Uterus (tissue), 4 donors: ENCODE results near the gene ZBTB20. TPM values are rescaled to one million over a fixed set of nuclear protein-coding genes. Genes with fewer than 3 reads are reported as not detected.
A peak's percentile ranks its signal among the peaks of the same experiment; 100 is the strongest.

Experiments used
- DNase-seq, 2 donors: peaks; one replicate each; pipeline ENCODE4 v3.0.0-alpha.2; 2019 to 2020
- H3K27ac ChIP-seq, 2 donors: fragments of 200-600 bp; sonication (generic); 1 replicate in 1 of 2; 2 replicates in 1 of 2; pipeline ENCODE4 v1.5.1; 2016 to 2018
- H3K27me3 ChIP-seq, 2 donors: fragments of 200-600 bp; sonication (generic); one replicate each; pipeline ENCODE4 v1.5.1; 2018 to 2019; ENCODE audit warnings: control low read depth in 1 of 2
- H3K36me3 ChIP-seq, 2 donors: fragments of 200-600 bp; sonication (generic); one replicate each; pipeline ENCODE4 v1.5.1; 2019; ENCODE audit warnings: control low read depth in 1 of 2
- H3K4me1 ChIP-seq, 2 donors: fragments of 200-600 bp; sonication (generic); one replicate each; pipeline ENCODE4 v1.5.1; 2018 to 2019; ENCODE audit warnings: control low read depth in 1 of 2
- H3K4me3 ChIP-seq, 2 donors: fragments of 200-600 bp; sonication (generic); 1 replicate in 1 of 2; 2 replicates in 1 of 2; pipeline ENCODE4 v1.5.1; 2018 to 2019; ENCODE audit warnings: mild to moderate bottlenecking in 1 of 2
- H3K9me3 ChIP-seq, 2 donors: fragments of 200-600 bp; sonication (generic); one replicate each; pipeline ENCODE4 v1.5.1; 2019; ENCODE audit warnings: control low read depth in 1 of 2
- CTCF ChIP-seq, 4 experiments: fragments of 200-600 bp in 2 of 4; fragments of 450-650 bp in 2 of 4; sonication (generic) in 2 of 4; IDR thresholded peaks; one replicate each; pipeline ENCODE4 v1.5.1; 2016 to 2019; ENCODE audit warnings: antibody characterized with exemption in 4 of 4, mild to moderate bottlenecking in 2 of 4, moderate library complexity in 1 of 4
- POLR2A ChIP-seq, 2 donors: fragments of 450-650 bp; IDR thresholded peaks; one replicate each; pipeline ENCODE4 v1.6.1; 2016; ENCODE audit warnings: antibody characterized with exemption in 2 of 2, mild to moderate bottlenecking in 1 of 2, moderate library complexity in 1 of 2
- intact Hi-C: fragments of 100-400 bp; cut with DNase I; formaldehyde crosslinking; loops from one replicate; pipeline ENCODE4 v1.15.1; 2023; ENCODE audit warnings: low total_unique reads
- total RNA-seq, 4 donors: library from RNA; depleted of rRNA in 3 of 4; stranded (reverse); fragments of >200 nt in 3 of 4; gene quantifications; one replicate each; pipeline versions ENCODE4 v1.1.0 to v1.2.4, GENCODE V29; 2014 to 2023
- donor health status: DM: yes; HTN: yes; CAD: no.

ZBTB20 gene
- total RNA-seq, 4 donors from 2014 or later: 35.6 to 157 (median 85.1) TPM

- Histone ChIP-seq H3K36me3 (no peaks in the 10 kb centered on the region), H3K9me3 (no peaks in the 10 kb centered on the region), H3K27ac (peak overlapping the region in 1 of 2 donors; percentile 87), H3K4me3 (no peak overlapping the region), H3K4me1 (peaks cover 5 to 8% of the 10 kb centered on the region in 2 donors), H3K27me3 (no peaks in the 10 kb centered on the region)
- TF ChIP-seq CTCF (IDR thresholded peaks at IDR 0.05): no peak
- TF ChIP-seq POLR2A (IDR thresholded peaks at IDR 0.05): no peak
- DNase-seq: no peak
- intact Hi-C loops: no loop called here
These were observed 768.3 kb downstream of the ZBTB20 start for GRCh38 chr3:114378760-114379159.

- Histone ChIP-seq H3K9me3 (no peaks in the 10 kb centered on the region), H3K36me3 (no peaks in the 10 kb centered on the region), H3K27me3 (no peaks in the 10 kb centered on the region), H3K4me3 (no peak overlapping the region), H3K4me1 (peaks cover 5 to 8% of the 10 kb centered on the region in 2 donors), H3K27ac (peak overlapping the region in 1 of 2 donors; percentile 29)
- TF ChIP-seq CTCF (IDR thresholded peaks at IDR 0.05): no peak
- no peak for TF ChIP-seq POLR2A (IDR thresholded peaks at IDR 0.05)
- intact Hi-C loops: no loop called here
- no peak for DNase-seq
These were observed 769.7 kb downstream of the ZBTB20 start for GRCh38 chr3:114377426-114377825.

- no peaks in the 10 kb centered on the region for H3K36me3 ChIP-seq
- H3K4me1 ChIP-seq: peaks cover 5 to 8% of the 10 kb centered on the region in 2 donors
- intact Hi-C loops: no loop called here
- H3K9me3 ChIP-seq: no peaks in the 10 kb centered on the region
- peak overlapping the region in 1 of 2 donors; percentile 29 for H3K27ac ChIP-seq
- H3K4me3 ChIP-seq: no peak overlapping the region
- H3K27me3 ChIP-seq: no peaks in the 10 kb centered on the region
- TF ChIP-seq CTCF (IDR thresholded peaks at IDR 0.05) (no peak), POLR2A (IDR thresholded peaks at IDR 0.05) (no peak)
- DNase-seq: no peak
These were observed 770.4 kb downstream of the ZBTB20 start for GRCh38 chr3:114376516-114377185.

GRCh38 chr3:114375608-114376421 is 771.3 kb downstream of the ZBTB20 start:
- TF ChIP-seq POLR2A (IDR thresholded peaks at IDR 0.05) (no peak), CTCF (IDR thresholded peaks at IDR 0.05) (no peak)
- Histone ChIP-seq H3K27ac (peak overlapping the region in 1 of 2 donors; percentile 13), H3K4me1 (peaks cover 5 to 8% of the 10 kb centered on the region in 2 donors), H3K4me3 (no peak overlapping the region), H3K27me3 (no peaks in the 10 kb centered on the region), H3K36me3 (no peaks in the 10 kb centered on the region), H3K9me3 (no peaks in the 10 kb centered on the region)
- intact Hi-C loops: no loop called here
- peak in 1 of 2 donors; percentile 28 for DNase-seq

GRCh38 chr3:114374433-114374990 is 772.6 kb downstream of the ZBTB20 start:
- no peak for TF ChIP-seq CTCF (IDR thresholded peaks at IDR 0.05)
- no peak for TF ChIP-seq POLR2A (IDR thresholded peaks at IDR 0.05)
- H3K4me3 ChIP-seq: no peak overlapping the region
- H3K9me3 ChIP-seq: no peaks in the 10 kb centered on the region
- no peaks in the 10 kb centered on the region for H3K36me3 ChIP-seq
- intact Hi-C loops: no loop called here
- peaks cover 0 to 8% of the 10 kb centered on the region in 2 donors for H3K4me1 ChIP-seq
- H3K27ac ChIP-seq: peak overlapping the region in 1 of 2 donors; percentile 3
- no peak for DNase-seq
- no peaks in the 10 kb centered on the region for H3K27me3 ChIP-seq
